Duodenal mucosa (tissue), 2 donors: ENCODE results near the gene SELENOV.
A peak's percentile ranks its signal among the peaks of the same experiment; 100 is the strongest.

Source experiments
- H3K27ac ChIP-seq: one replicate; pipeline ENCODE4 v1.7.0; 2013; ENCODE audit warnings: low read depth, low read length
- H3K27me3 ChIP-seq, 2 donors: one replicate each; pipeline ENCODE4 v1.7.0; 2013; ENCODE audit warnings: low read length in 2 of 2, control low read depth in 1 of 2; ENCODE audit not compliant: insufficient read depth in 2 of 2, control insufficient read depth in 1 of 2
- H3K36me3 ChIP-seq, 2 donors: one replicate each; pipeline ENCODE4 v1.7.0; 2013; ENCODE audit warnings: low read length in 2 of 2, control low read depth in 1 of 2; ENCODE audit not compliant: insufficient read depth in 2 of 2, control insufficient read depth in 1 of 2
- H3K4me1 ChIP-seq, 2 donors: one replicate each; pipeline ENCODE4 v1.7.0; 2013; ENCODE audit warnings: low read length in 2 of 2, control low read depth in 1 of 2; ENCODE audit not compliant: insufficient read depth in 2 of 2, control insufficient read depth in 1 of 2
- H3K4me3 ChIP-seq, 2 donors: one replicate each; pipeline ENCODE4 v1.7.0; 2013; ENCODE audit warnings: low read length in 2 of 2, low read depth in 1 of 2
- H3K9ac ChIP-seq, 2 donors: one replicate each; pipeline ENCODE4 v1.7.0; 2013; ENCODE audit warnings: low read length in 2 of 2, low read depth in 1 of 2
- H3K9me3 ChIP-seq, 2 donors: one replicate each; pipeline ENCODE4 v1.7.0; 2013; ENCODE audit warnings: low read length in 2 of 2, control low read depth in 1 of 2; ENCODE audit not compliant: control insufficient read depth in 1 of 2

Gene SELENOV

GRCh38 chr19:39553082-39553652, 38.2 kb downstream of the SELENOV start:
- H3K36me3 ChIP-seq = no peaks in the 10 kb centered on the region

GRCh38 chr19:39554701-39555311, 39.9 kb downstream of the SELENOV start:
- no peaks in the 10 kb centered on the region for H3K36me3 ChIP-seq
- H3K9ac ChIP-seq = no peak overlapping the region
- H3K4me3 ChIP-seq = no peak overlapping the region
- H3K27ac ChIP-seq = no peak overlapping the region
- peaks cover 8 to 17% of the 10 kb centered on the region in 2 donors for H3K4me1 ChIP-seq
- peaks cover 0 to 4% of the 10 kb centered on the region in 2 donors for H3K27me3 ChIP-seq
- H3K9me3 ChIP-seq = no peaks in the 10 kb centered on the region

More at GRCh38 chr19:39553082-39553652, 38.2 kb downstream of the SELENOV start:
- no peaks in the 10 kb centered on the region for H3K9me3 ChIP-seq
- H3K27me3 ChIP-seq = peaks cover 0 to 4% of the 10 kb centered on the region in 2 donors
- H3K4me1 ChIP-seq = peaks cover 7 to 8% of the 10 kb centered on the region in 2 donors
- H3K4me3 ChIP-seq = no peak overlapping the region
- no peak overlapping the region for H3K9ac ChIP-seq
- no peak overlapping the region for H3K27ac ChIP-seq

GRCh38 chr19:39555883-39556282, 40.9 kb downstream of the SELENOV start:
- Histone ChIP-seq H3K4me1 (peaks cover 8 to 17% of the 10 kb centered on the region in 2 donors), H3K9me3 (no peaks in the 10 kb centered on the region), H3K27ac (no peak overlapping the region), H3K9ac (no peak overlapping the region), H3K36me3 (no peaks in the 10 kb centered on the region), H3K4me3 (no peak overlapping the region), H3K27me3 (peaks cover 0 to 4% of the 10 kb centered on the region in 2 donors)

GRCh38 chr19:39557811-39558623, 43.1 kb downstream of the SELENOV start:
- peaks cover 8 to 17% of the 10 kb centered on the region in 2 donors for H3K4me1 ChIP-seq
- H3K9me3 ChIP-seq = no peaks in the 10 kb centered on the region
- no peaks in the 10 kb centered on the region for H3K36me3 ChIP-seq
- H3K9ac ChIP-seq = no peak overlapping the region
- no peak overlapping the region for H3K27ac ChIP-seq
- H3K4me3 ChIP-seq = peak overlapping the region; percentile 30 to 32
- H3K27me3 ChIP-seq = peaks cover 0 to 4% of the 10 kb centered on the region in 2 donors

- Histone ChIP-seq H3K27ac (no peak overlapping the region), H3K4me1 (peaks cover 8 to 17% of the 10 kb centered on the region in 2 donors), H3K27me3 (no peaks in the 10 kb centered on the region), H3K4me3 (peak overlapping the region in 1 of 2 donors; percentile 32), H3K9ac (no peak overlapping the region), H3K36me3 (no peaks in the 10 kb centered on the region), H3K9me3 (no peaks in the 10 kb centered on the region)
Measured at GRCh38 chr19:39558624-39559117, 43.7 kb downstream of the SELENOV start.

- Histone ChIP-seq H3K27me3 (no peaks in the 10 kb centered on the region), H3K4me3 (no peak overlapping the region), H3K4me1 (peaks cover 0 to 6% of the 10 kb centered on the region in 2 donors), H3K27ac (no peak overlapping the region), H3K36me3 (no peaks in the 10 kb centered on the region), H3K9me3 (no peaks in the 10 kb centered on the region), H3K9ac (no peak overlapping the region)
Measured at GRCh38 chr19:39563408-39563807, 48.5 kb downstream of the SELENOV start.

- Histone ChIP-seq H3K27ac (no peak overlapping the region), H3K9ac (no peak overlapping the region), H3K27me3 (no peaks in the 10 kb centered on the region), H3K4me3 (no peak overlapping the region), H3K9me3 (no peaks in the 10 kb centered on the region), H3K36me3 (no peaks in the 10 kb centered on the region), H3K4me1 (no peaks in the 10 kb centered on the region)
Measured at GRCh38 chr19:39566064-39566463, 51.1 kb downstream of the SELENOV start.

GRCh38 chr19:39568604-39569003, 53.7 kb downstream of the SELENOV start:
- Histone ChIP-seq H3K36me3 (no peaks in the 10 kb centered on the region), H3K27me3 (no peaks in the 10 kb centered on the region), H3K27ac (no peak overlapping the region), H3K4me1 (no peaks in the 10 kb centered on the region), H3K9me3 (no peaks in the 10 kb centered on the region), H3K4me3 (no peak overlapping the region), H3K9ac (no peak overlapping the region)
